ENCODE results near the gene TSC22D3.

TSC22D3 gene

GRCh38 chrX:107753187-107753586 is 22.4 kb downstream of the TSC22D3 start:
- Histone ChIP-seq H3K27me3 (ENCODE audit: control insufficient read depth, insufficient read depth, low read length) (no peaks in the 10 kb centered on the region), H3K36me3 (ENCODE audit: control insufficient read depth, insufficient read depth, low read length) (no peaks in the 10 kb centered on the region), H3K9me3 (ENCODE audit: control insufficient read depth, low read length) (no peaks in the 10 kb centered on the region), H3K4me1 (ENCODE audit: control insufficient read depth, insufficient read depth, low read length) (peaks cover 5% of the 10 kb centered on the region), H3K4me3 (ENCODE audit: low read length) (no peak overlapping the region), H3K9ac (ENCODE audit: low read length) (no peak overlapping the region)

GRCh38 chrX:107752714-107753113 is 22.9 kb downstream of the TSC22D3 start:
- no peak overlapping the region for H3K9ac ChIP-seq (ENCODE audit: low read length)
- H3K4me3 ChIP-seq (ENCODE audit: low read length) = no peak overlapping the region
- H3K4me1 ChIP-seq (ENCODE audit: control insufficient read depth, insufficient read depth, low read length) = peaks cover 9% of the 10 kb centered on the region
- H3K36me3 ChIP-seq (ENCODE audit: control insufficient read depth, insufficient read depth, low read length) = no peaks in the 10 kb centered on the region
- no peaks in the 10 kb centered on the region for H3K9me3 ChIP-seq (ENCODE audit: control insufficient read depth, low read length)
- H3K27me3 ChIP-seq (ENCODE audit: control insufficient read depth, insufficient read depth, low read length) = no peaks in the 10 kb centered on the region

DNA sequence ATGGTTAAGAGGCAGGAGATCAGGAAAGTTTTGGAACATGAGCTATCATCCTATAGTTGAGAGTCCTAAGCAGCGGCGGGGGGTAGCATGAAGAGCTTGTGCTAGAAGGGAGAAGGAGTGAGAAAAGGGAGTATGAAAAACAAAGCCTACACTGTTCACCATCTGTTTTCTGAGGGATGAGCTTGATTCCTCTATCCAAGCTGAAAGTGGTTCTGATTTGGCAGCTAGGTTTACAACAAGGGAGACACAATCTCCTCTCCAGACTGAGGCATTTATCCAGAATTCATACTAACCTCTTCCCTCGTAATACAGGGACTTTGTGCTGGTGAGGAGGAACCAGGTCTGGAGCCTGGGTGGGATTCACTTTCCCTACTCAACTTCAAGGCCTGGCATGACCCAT is 23.5 kb downstream of the TSC22D3 start:
- H3K9me3 ChIP-seq (ENCODE audit: control insufficient read depth, low read length) = no peaks in the 10 kb centered on the region
- H3K4me3 ChIP-seq (ENCODE audit: low read length) = no peak overlapping the region
- peaks cover 15% of the 10 kb centered on the region for H3K4me1 ChIP-seq (ENCODE audit: control insufficient read depth, insufficient read depth, low read length)
- no peaks in the 10 kb centered on the region for H3K36me3 ChIP-seq (ENCODE audit: control insufficient read depth, insufficient read depth, low read length)
- H3K27me3 ChIP-seq (ENCODE audit: control insufficient read depth, insufficient read depth, low read length) = no peaks in the 10 kb centered on the region
- H3K9ac ChIP-seq (ENCODE audit: low read length) = no peak overlapping the region

DNA sequence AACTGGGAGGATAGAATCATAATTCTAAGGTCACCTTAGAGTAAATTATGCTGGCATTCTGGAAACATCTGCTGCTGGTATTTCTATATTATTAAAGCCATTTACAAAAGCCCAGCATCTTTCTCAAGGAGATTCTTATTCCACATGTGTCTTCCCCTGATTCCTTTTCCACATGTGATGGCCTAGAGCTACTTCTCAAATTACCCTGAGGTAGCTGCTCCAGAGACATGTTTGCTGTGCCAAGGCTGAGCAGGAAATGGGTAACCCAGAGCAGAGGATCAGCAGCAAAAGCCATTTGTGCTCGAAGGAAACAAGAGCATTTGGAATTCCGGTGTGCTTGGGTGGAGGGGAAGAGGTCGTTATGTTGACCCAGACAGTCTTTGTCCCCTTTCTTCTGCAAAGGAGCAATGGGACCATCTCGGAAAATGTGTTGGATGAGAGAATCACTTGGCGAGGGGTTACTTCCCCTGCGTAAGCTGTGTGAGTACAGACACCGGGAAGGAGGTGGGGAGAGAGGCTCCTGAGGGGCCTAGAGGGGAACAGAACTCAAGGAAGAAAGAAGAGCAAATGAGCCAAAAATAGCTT is 24.6 kb downstream of the TSC22D3 start:
- no peak overlapping the region for H3K4me3 ChIP-seq (ENCODE audit: low read length)
- H3K4me1 ChIP-seq (ENCODE audit: control insufficient read depth, insufficient read depth, low read length) = peaks cover 19% of the 10 kb centered on the region
- H3K9me3 ChIP-seq (ENCODE audit: control insufficient read depth, low read length) = no peaks in the 10 kb centered on the region
- H3K9ac ChIP-seq (ENCODE audit: low read length) = no peak overlapping the region
- H3K36me3 ChIP-seq (ENCODE audit: control insufficient read depth, insufficient read depth, low read length) = no peaks in the 10 kb centered on the region
- H3K27me3 ChIP-seq (ENCODE audit: control insufficient read depth, insufficient read depth, low read length) = no peaks in the 10 kb centered on the region

DNA sequence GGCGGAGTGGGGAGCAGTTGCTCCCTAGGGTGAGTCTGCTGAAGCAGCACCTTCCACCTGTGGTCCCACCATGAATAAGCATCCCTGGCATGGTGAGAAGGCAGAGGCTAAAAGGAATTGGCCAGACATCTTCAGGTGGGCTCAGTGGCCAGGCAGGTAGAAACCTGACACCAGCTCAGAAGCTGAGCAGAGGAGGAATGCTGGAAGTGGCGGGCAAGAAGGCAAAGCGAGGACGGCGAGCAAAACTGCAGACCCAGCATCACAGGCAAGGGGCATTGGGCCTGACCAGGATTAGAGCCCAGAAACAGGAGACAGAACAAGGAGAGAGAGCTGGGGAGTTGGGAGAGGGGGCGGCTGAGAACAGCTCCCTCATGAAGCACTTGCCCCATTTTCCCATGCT is 25.3 kb downstream of the TSC22D3 start:
- no peak overlapping the region for H3K4me3 ChIP-seq (ENCODE audit: low read length)
- H3K9ac ChIP-seq (ENCODE audit: low read length) = no peak overlapping the region
- H3K36me3 ChIP-seq (ENCODE audit: control insufficient read depth, insufficient read depth, low read length) = no peaks in the 10 kb centered on the region
- H3K27me3 ChIP-seq (ENCODE audit: control insufficient read depth, insufficient read depth, low read length) = no peaks in the 10 kb centered on the region
- H3K4me1 ChIP-seq (ENCODE audit: control insufficient read depth, insufficient read depth, low read length) = peaks cover 19% of the 10 kb centered on the region
- H3K9me3 ChIP-seq (ENCODE audit: control insufficient read depth, low read length) = no peaks in the 10 kb centered on the region

- H3K9ac ChIP-seq (ENCODE audit: low read length) = no peak overlapping the region
- H3K9me3 ChIP-seq (ENCODE audit: control insufficient read depth, low read length) = no peaks in the 10 kb centered on the region
- peaks cover 24% of the 10 kb centered on the region for H3K4me1 ChIP-seq (ENCODE audit: control insufficient read depth, insufficient read depth, low read length)
- no peaks in the 10 kb centered on the region for H3K36me3 ChIP-seq (ENCODE audit: control insufficient read depth, insufficient read depth, low read length)
- no peak overlapping the region for H3K4me3 ChIP-seq (ENCODE audit: low read length)
- no peaks in the 10 kb centered on the region for H3K27me3 ChIP-seq (ENCODE audit: control insufficient read depth, insufficient read depth, low read length)
These were observed 27.1 kb downstream of the TSC22D3 start for GRCh38 chrX:107748506-107748905.

GRCh38 chrX:107747596-107748161 is 27.9 kb downstream of the TSC22D3 start:
- H3K9ac ChIP-seq (ENCODE audit: low read length) = no peak overlapping the region
- no peak overlapping the region for H3K4me3 ChIP-seq (ENCODE audit: low read length)
- H3K36me3 ChIP-seq (ENCODE audit: control insufficient read depth, insufficient read depth, low read length) = no peaks in the 10 kb centered on the region
- no peaks in the 10 kb centered on the region for H3K27me3 ChIP-seq (ENCODE audit: control insufficient read depth, insufficient read depth, low read length)
- peaks cover 33% of the 10 kb centered on the region for H3K4me1 ChIP-seq (ENCODE audit: control insufficient read depth, insufficient read depth, low read length)
- no peaks in the 10 kb centered on the region for H3K9me3 ChIP-seq (ENCODE audit: control insufficient read depth, low read length)

GRCh38 chrX:107744868-107745267 is 30.7 kb downstream of the TSC22D3 start:
- Histone ChIP-seq H3K9me3 (ENCODE audit: control insufficient read depth, low read length) (no peaks in the 10 kb centered on the region), H3K9ac (ENCODE audit: low read length) (no peak overlapping the region), H3K4me1 (ENCODE audit: control insufficient read depth, insufficient read depth, low read length) (peaks cover 51% of the 10 kb centered on the region), H3K36me3 (ENCODE audit: control insufficient read depth, insufficient read depth, low read length) (no peaks in the 10 kb centered on the region), H3K27me3 (ENCODE audit: control insufficient read depth, insufficient read depth, low read length) (no peaks in the 10 kb centered on the region), H3K4me3 (ENCODE audit: low read length) (no peak overlapping the region)

DNA sequence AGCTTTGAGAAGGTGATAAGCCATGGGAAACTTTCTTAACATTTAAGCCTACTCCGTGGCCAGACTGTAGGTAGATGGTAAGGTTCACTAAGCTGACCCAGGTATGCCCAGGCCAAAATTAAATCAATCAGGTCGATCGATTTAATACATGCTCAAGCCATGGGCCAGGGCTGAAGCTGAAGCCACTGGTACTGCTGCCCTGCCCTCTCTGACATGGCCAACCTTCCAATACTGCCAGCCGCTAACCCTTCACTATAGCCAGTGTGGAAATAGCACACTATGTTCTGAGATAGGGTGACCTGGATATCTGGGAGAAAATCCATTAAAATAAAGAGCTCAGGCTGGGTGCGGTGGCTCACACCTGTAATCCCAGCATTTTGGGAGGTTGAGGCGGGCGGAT is 31.6 kb downstream of the TSC22D3 start:
- Histone ChIP-seq H3K4me3 (ENCODE audit: low read length) (no peak overlapping the region), H3K9ac (ENCODE audit: low read length) (no peak overlapping the region), H3K9me3 (ENCODE audit: control insufficient read depth, low read length) (no peaks in the 10 kb centered on the region), H3K27me3 (ENCODE audit: control insufficient read depth, insufficient read depth, low read length) (no peaks in the 10 kb centered on the region), H3K36me3 (ENCODE audit: control insufficient read depth, insufficient read depth, low read length) (no peaks in the 10 kb centered on the region), H3K4me1 (ENCODE audit: control insufficient read depth, insufficient read depth, low read length) (peaks cover 51% of the 10 kb centered on the region)

GRCh38 chrX:107742700-107743191 is 32.8 kb downstream of the TSC22D3 start:
- H3K36me3 ChIP-seq (ENCODE audit: control insufficient read depth, insufficient read depth, low read length) = no peaks in the 10 kb centered on the region
- H3K9ac ChIP-seq (ENCODE audit: low read length) = peak overlapping the region; percentile 82
- no peaks in the 10 kb centered on the region for H3K9me3 ChIP-seq (ENCODE audit: control insufficient read depth, low read length)
- H3K4me3 ChIP-seq (ENCODE audit: low read length) = peak overlapping the region; percentile 36
- H3K27me3 ChIP-seq (ENCODE audit: control insufficient read depth, insufficient read depth, low read length) = no peaks in the 10 kb centered on the region
- H3K4me1 ChIP-seq (ENCODE audit: control insufficient read depth, insufficient read depth, low read length) = peaks cover 42% of the 10 kb centered on the region

- Histone ChIP-seq H3K27me3 (ENCODE audit: control insufficient read depth, insufficient read depth, low read length) (no peaks in the 10 kb centered on the region), H3K4me1 (ENCODE audit: control insufficient read depth, insufficient read depth, low read length) (peaks cover 39% of the 10 kb centered on the region), H3K4me3 (ENCODE audit: low read length) (no peak overlapping the region), H3K9ac (ENCODE audit: low read length) (no peak overlapping the region), H3K9me3 (ENCODE audit: control insufficient read depth, low read length) (no peaks in the 10 kb centered on the region), H3K36me3 (ENCODE audit: control insufficient read depth, insufficient read depth, low read length) (no peaks in the 10 kb centered on the region)
These were observed 34.2 kb downstream of the TSC22D3 start for GRCh38 chrX:107741404-107741790.

DNA sequence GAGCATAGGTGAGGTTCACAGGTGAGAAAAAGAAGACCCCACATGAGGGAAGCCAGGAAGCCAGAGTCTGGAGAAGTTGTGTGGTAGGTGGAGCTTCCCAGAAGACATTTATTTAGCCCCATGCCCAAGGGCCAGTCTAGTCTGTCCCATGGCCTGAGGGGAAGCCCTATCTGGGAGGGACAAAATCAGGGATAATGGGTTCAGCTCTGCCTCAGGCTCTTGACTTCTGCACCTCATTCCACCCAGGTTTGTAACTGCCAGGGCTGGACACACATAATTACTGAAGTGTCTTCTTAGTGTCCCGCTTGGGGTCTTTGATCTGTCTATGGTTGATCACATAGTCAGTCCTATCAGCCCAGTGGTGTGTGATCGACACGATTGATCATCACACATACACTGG is 36.0 kb downstream of the TSC22D3 start:
- no peaks in the 10 kb centered on the region for H3K9me3 ChIP-seq (ENCODE audit: control insufficient read depth, low read length)

More for the DNA sequence above, 36.0 kb downstream of the TSC22D3 start:
- Histone ChIP-seq H3K4me3 (ENCODE audit: low read length) (no peak overlapping the region), H3K9ac (ENCODE audit: low read length) (no peak overlapping the region), H3K27me3 (ENCODE audit: control insufficient read depth, insufficient read depth, low read length) (no peaks in the 10 kb centered on the region), H3K36me3 (ENCODE audit: control insufficient read depth, insufficient read depth, low read length) (no peaks in the 10 kb centered on the region), H3K4me1 (ENCODE audit: control insufficient read depth, insufficient read depth, low read length) (peaks cover 41% of the 10 kb centered on the region)

Data from mucosa of stomach (tissue), 1 donor.